HPDE6-E6E7 (cell line): ENCODE measurements around the gene ACSBG1.
A peak's percentile ranks its signal among the peaks of the same experiment; 100 is the strongest.
"Not testable (repeated sequence)": the region's sequence is repeated elsewhere in the genome, so short reads cannot be mapped to it uniquely, and the experiment has no call there.

Experiments
- DNase-seq: peaks from one replicate; pipeline ENCODE4 v3.0.0; 2011; ENCODE audit warnings: missing footprints; ENCODE audit errors: extremely low spot score

ACSBG1 gene

DNA sequence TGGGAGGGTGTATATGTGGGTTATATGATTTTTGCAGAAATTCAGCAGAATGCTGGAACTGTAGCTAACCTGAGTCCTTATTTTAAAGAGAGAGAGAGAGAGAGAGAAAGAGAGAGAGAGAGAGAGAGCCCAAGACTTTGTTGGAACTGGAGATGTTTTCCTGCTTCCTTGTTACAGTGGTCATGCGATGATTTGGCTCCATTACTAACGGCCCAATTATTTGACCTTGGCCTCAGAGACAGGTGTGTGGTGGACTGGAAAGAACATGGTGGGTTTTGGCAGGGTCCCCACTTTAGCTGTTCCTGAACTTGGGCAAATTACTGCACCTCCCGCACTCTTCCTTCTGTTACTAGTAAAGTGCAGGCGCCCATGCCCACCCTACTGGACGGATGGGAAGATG lies 14.8 kb upstream of the ACSBG1 start:
- no peak for DNase-seq

DNA sequence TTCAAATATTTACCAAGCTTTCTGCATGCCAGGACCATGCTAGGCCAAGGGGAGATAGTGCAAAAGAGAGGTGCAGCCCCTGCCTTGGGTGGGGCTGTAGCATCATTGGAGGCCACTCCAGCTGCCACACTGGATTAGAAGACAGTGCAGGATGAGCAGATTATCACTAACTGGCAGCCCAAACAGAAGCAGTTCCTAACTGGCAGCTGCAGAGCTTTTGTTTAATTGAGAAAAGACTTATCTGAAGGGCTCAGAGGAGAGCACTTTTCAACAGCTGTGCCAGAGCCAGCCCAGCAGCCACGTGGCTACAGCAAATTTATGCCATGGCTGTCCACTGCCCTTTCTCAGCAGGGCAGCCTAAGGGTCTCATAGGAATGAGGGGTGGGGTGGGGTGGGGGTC lies 13.5 kb upstream of the ACSBG1 start:
- DNase-seq, result no peak

DNA sequence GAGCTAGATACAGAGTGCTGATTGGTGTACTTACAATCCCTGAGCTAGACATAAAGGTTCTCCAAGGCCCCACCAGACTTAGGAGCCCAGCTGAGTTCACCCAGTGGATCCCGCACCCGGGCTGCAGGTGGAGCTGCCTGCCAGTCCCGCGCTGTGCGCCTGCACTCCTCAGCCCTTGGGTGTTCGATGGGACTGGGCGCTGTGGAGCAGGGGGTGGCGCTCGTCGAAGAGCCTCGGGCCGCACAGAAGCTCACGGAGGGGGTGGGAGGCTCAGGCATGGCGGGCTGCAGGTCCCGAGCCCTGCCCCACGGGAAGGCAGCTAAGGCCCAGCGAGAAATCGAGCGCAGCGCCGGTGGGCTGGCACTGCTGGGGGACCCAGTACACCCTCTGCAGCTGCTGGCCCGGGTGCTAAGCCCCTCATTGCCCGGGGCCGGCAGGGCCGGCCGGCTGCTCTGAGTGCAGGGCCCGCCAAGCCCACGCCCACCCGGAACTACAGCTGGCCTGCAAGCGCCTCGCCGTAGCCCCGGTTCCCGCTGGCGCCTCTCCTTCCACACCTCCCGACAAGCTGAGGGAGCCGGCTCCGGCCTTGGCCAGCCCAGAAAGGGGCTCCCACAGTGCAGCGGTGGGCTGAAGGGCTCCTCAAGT lies 11.7 kb upstream of the ACSBG1 start:
- DNase-seq, result not testable (repeated sequence)

- DNase-seq, result not testable (repeated sequence)
Measured at GRCh38 chr15:78245392-78245791, 11.0 kb upstream of the ACSBG1 start.

- DNase-seq, result no peak
Measured at GRCh38 chr15:78244893-78245292, 10.5 kb upstream of the ACSBG1 start.

DNA sequence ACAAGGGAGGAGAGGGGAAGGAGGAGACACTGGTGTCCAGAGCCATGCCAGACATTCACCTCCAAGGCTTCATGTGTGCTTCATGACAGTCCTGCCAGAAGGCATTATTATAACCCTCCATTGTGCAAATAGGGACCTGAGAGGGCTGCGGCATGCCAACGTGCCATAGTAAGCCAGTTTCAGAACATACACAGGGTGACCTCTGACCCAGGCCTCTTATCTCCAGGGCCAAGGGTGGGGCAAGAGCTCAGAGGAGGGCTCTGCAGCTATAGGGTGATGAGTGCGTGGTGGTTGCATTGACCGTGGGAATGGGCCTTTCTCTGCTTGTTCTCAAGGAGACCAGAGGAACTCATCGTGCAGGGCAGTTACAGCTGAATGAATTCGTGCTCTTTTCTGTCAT lies 9.7 kb upstream of the ACSBG1 start:
- DNase-seq, result no peak

DNA sequence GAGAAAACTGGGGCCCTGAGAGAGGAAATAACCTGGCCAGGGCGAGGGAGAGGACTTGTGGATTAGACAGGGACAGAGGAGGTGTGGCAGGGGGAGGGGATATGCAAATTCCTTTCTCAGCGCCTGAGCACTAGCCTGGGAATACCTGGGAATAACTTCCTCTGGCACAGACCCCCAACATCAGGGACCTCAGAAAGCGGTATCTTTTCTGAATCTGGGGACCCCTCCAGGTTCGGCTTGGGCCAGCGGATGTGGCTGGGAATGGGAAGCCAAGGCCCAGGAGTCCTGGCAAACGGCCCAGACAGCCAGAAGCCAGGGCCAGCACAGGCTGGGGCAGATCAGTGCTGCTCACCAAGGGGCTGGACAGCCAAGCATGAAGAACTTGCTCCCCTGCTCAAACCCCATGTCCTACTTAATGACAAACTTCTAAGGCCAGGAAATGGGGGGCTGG lies 9.2 kb upstream of the ACSBG1 start:
- DNase-seq, result peak; percentile 51

DNA sequence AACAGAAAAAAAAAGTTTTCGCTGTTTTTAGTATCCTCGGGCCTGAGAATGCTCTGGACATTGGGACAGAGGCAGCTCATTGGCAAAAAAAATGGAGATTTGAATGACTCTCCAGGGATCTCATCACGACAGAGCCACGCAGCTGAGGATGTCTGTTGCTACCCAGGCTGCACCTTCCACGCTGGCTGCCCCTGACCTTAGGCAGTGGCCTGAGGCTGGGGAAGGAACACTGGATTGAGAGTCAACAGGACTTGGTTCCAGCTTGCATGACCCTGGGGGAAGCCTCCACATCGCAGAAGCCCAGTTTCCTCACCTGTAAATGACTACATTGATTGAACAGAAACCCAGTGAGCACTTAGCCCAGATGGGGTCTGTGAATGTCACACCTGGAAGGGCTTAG lies 8.7 kb upstream of the ACSBG1 start:
- DNase-seq, result no peak

DNA sequence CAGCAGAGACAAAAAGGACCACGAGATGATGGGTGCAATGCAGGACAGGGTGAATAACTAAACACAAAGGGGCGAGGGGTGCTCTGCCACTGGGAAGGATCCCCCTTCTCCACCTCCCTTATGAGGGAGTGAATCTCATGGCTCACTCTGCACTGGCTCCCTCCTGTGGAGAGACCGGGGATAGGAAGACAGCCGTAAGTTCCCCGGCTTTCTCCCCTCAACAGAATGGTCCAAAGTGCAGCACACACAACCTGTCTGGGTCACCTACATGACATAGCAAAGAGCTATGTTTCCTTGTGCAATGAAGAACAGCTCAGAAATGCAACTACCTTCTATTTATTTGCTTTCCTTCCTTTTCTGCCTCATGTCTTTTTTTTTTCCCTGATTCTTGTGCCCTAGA lies 7.8 kb upstream of the ACSBG1 start:
- DNase-seq, result no peak

- peak; percentile 88 for DNase-seq
Measured at GRCh38 chr15:78241017-78241416, 6.7 kb upstream of the ACSBG1 start.

DNA sequence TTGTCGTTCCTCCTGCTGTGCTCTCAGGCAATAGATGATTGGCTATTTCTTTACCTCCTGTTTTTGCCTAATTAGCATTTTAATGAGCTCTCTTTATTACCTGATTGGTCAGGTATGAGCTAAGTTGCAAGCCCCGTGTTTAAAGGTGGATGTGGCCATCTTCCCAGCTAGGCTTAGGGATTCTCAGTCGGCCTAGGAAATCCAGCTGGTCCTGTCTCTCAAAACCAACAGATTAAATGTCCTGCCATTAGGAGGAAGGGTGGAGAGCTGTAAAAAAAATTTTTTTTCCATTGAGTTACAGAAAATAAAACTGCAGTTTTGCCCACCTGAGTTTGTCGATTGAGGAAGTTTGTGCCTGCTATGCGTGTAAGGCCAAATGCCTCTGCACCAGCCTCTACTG lies 5.4 kb upstream of the ACSBG1 start:
- no peak for DNase-seq

- DNase-seq, result no peak
Measured at GRCh38 chr15:78237146-78237545, 2.8 kb upstream of the ACSBG1 start.

- DNase-seq, result no peak
Measured at GRCh38 chr15:78236491-78236890, 2.1 kb upstream of the ACSBG1 start.

DNA sequence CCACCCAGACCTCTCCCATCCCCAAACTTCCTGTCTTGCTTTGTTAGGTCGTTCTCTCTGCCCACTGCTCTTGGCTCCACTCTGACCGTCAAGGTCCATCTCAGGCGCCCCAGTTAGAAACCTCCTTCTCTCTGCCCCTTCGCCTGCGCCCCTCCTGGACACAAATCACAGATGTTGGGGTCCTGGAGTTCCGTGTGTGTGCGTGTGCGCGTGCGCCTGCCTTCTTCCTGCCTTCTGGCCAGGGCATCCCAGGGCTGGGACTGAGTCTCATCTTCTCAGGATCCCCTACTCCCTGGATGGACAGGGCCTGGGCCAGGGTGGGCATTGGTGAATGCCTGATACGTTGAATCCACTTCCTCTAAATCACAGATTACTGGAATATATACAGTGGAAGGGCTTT lies 869 bp downstream of the ACSBG1 start:
- DNase-seq, result no peak

DNA sequence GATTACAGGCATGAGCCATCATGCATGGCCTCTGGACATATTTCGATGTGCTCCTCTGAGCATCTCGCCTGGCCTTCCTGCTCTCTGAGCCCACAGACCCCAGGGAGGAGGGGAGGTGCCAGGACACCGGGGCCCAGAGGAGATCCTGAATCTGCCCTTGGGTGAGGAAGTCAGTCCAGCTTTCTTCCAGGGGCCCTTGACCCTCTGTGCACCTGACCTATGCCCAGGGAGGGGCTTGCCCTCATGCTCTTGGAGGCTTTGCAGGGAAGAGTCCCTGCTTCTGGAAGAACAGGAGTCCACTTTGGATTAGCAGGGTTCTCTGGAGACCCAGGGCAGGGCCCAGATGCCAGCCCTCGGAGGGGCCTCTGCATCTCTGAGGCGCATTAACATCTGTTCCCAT lies 1.4 kb downstream of the ACSBG1 start:
- DNase-seq, result no peak

- DNase-seq, result no peak
Measured at GRCh38 chr15:78229431-78230406, 4.6 kb downstream of the ACSBG1 start.

DNA sequence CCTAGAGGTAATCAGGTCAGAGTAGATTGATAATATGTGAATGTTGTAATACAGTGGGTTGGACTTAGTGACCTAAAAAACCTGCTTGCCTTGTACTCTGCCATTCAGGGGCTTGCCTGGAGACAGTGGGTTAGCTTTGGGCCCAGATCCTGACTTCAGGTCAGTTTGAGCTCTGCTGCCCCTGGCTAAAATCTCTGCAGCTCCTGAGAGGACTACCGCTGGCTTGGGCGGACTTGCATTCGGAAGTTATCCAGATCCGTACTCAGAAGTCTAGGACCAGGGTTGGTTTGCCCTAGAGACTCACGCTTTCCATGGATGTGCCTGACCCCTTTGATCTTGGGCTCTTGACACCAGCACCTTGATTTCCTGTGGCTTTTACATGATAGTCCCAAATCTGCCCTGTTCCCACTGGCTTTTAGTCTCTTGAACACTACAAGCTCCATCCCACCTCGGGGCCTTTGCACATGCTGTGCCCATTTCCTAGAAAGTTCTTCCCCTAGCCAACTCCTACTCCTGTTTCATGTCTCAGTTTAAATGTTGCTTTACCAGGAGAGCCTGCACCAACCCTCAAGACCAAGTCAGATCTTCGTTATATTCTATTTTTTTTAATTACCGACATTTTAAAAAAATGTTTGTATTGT lies 5.9 kb downstream of the ACSBG1 start:
- no peak for DNase-seq

DNA sequence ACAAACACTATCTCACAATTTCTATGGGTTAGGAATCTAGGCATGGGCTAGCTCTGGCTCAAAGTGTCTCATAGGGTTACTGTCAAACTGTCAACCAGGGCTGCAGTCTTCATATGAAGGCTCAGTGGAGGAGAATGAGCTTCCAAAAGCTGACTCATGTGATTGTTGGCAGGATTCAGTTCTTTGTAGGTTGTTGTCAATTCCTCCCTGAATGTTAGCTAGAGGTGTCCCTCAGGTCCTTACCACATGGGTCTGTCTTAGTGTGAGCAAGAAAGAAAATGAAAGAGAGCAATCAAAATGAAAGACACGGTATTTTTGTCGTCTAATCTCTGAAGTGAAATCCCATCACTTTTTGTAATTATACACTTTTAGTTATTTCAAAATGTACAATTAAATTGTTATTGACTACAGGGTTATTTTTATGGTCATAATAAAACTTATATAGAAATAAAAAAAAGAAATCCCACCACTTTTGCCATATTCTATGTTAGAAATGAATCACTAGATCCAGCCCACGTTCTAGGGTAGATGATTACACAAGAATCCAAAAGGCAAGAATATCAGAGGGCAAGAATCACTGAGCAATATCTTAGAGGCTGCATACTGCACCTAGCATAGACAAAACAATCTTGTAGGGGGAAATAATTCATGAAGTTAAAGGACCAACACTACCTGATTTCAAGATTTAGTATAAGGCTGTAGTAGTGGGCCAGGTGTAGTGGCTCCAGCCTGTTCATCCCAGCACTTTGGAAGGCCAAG lies 8.4 kb downstream of the ACSBG1 start:
- DNase-seq, result no peak

DNA sequence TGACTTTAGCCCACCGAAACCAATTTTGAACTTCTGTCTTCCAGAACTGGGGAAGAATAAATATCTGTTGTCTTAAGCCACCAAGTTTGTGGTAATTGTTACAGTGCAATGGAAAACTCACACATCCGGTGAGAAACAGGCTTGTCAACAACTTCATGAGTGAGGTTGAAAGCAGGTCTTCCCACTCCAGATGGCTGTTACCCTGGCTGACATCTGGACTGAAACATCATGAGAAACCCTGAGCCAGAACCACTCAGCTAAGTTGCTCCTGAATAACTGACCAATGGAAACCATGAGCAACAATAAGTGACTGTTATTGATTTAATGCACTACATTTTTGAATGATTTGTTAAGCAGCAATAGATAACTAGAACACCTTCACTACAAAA lies 10.3 kb downstream of the ACSBG1 start:
- no peak for DNase-seq

GRCh38 chr15:78223396-78224022 lies 10.9 kb downstream of the ACSBG1 start:
- no peak for DNase-seq

GRCh38 chr15:78222745-78223395 lies 11.5 kb downstream of the ACSBG1 start:
- no peak for DNase-seq
